ENCODE measurements around the gene KMT2D.

DNA sequence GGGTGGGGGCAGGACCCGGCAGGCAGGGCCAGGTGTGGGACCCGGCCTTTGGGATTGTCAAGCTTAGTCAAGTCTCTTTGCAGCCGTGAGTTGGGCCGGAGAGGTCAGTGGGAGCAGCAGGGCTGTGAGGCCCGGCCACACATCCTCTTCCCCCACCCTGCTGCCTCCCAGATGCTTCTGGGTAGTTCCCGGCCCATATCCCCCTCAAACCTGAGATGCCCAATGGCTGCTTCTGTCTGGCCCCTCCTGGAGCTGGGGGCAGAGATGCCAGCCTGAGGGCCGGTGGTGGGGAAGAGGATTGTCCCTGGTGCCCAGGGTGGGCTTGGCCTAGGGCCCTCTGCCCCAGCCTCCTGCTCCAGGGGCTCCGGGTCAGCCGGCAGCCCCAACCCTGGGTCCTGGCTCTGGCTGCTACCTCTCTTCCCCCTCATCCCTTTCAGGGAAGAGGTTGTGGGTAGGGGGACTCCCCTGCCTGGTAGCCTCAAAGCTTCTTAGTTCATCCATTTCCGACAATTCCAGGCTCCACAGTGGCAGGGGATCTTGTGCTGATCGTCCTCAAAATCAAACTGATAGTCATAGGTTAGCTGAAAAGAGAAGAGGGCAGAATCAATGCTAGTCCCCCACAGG lies 39.2 kb downstream of the KMT2D start:
- no peak for TF ChIP-seq EZH2 (IDR thresholded peaks at IDR 0.05; ENCODE audit: insufficient read depth, low read length)
- TF ChIP-seq, protein P1, sequence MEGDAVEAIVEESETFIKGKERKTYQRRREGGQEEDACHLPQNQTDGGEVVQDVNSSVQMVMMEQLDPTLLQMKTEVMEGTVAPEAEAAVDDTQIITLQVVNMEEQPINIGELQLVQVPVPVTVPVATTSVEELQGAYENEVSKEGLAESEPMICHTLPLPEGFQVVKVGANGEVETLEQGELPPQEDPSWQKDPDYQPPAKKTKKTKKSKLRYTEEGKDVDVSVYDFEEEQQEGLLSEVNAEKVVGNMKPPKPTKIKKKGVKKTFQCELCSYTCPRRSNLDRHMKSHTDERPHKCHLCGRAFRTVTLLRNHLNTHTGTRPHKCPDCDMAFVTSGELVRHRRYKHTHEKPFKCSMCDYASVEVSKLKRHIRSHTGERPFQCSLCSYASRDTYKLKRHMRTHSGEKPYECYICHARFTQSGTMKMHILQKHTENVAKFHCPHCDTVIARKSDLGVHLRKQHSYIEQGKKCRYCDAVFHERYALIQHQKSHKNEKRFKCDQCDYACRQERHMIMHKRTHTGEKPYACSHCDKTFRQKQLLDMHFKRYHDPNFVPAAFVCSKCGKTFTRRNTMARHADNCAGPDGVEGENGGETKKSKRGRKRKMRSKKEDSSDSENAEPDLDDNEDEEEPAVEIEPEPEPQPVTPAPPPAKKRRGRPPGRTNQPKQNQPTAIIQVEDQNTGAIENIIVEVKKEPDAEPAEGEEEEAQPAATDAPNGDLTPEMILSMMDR (IDR thresholded peaks at IDR 0.05; ENCODE audit: insufficient read depth, low read depth, low read length), result no peak

Data from astrocyte (in vitro differentiated cells and primary cell).